D721Med (cell line): Measurements from ENCODE around the gene GRIA3.
"Not testable (repeated sequence)": the region's sequence is repeated elsewhere in the genome, so short reads cannot be mapped to it uniquely, and the experiment has no call there.

Experiments
- DNase-seq: peaks from one replicate; pipeline ENCODE4 v3.0.0; 2011; ENCODE audit warnings: low spot score; ENCODE audit not compliant: insufficient read length
- FAIRE-seq: peaks from 2 replicates; lab custom pipeline; 2011; peaks lifted over from hg19 to GRCh38; lab: Jason Lieb, UNC
- TF ChIP-seq, protein P1 (sequence below): IDR thresholded peaks from 2 replicates; pipeline ENCODE4 v1.5.1; 2012; ENCODE audit warnings: mild to moderate bottlenecking, control low read depth; ENCODE audit not compliant: insufficient read depth; ENCODE audit errors: missing control alignments

Gene GRIA3

DNA sequence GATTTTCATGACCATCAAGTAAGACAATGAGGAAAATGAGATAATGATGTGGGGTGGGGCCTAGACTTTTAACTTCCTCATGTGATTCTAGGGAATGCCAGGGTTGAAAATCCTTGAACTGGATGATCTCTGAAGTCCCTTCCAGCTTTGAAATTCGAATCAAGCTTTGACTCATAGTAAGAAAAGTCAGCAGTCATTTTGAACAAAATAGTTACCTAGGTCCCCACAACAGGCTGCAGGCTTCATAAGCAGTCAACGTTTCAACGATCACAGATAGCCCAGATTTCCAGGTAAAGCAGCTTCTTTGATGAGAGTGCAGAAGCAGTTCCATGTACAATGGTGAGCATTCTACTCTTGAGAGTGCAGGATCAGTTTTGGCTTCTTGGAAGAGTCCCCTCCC lies 93.7 kb downstream of the GRIA3 start:
- FAIRE-seq, result no peak
- TF ChIP-seq, protein P1, sequence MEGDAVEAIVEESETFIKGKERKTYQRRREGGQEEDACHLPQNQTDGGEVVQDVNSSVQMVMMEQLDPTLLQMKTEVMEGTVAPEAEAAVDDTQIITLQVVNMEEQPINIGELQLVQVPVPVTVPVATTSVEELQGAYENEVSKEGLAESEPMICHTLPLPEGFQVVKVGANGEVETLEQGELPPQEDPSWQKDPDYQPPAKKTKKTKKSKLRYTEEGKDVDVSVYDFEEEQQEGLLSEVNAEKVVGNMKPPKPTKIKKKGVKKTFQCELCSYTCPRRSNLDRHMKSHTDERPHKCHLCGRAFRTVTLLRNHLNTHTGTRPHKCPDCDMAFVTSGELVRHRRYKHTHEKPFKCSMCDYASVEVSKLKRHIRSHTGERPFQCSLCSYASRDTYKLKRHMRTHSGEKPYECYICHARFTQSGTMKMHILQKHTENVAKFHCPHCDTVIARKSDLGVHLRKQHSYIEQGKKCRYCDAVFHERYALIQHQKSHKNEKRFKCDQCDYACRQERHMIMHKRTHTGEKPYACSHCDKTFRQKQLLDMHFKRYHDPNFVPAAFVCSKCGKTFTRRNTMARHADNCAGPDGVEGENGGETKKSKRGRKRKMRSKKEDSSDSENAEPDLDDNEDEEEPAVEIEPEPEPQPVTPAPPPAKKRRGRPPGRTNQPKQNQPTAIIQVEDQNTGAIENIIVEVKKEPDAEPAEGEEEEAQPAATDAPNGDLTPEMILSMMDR, result no peak
- no peak for DNase-seq

DNA sequence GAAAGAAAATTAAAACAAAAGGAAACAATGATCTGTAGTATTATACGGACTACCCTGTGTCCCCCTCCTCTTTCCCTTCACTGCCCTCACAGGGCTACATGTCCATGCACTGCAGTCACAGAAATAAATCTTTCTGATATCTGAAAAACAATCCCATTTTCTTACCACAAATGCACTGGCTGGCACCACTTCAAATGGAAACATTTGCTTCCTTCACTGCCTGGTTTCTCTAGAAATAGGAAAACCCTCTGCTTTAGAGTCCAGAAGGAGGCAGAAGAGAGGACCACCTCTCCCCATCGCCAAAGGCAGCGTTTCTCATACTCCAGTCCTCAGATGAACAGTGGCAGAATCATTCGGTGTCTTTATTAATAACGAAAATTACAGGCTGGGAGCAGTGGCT lies 98.2 kb downstream of the GRIA3 start:
- TF ChIP-seq, protein P1, result no peak
- FAIRE-seq (no peak), DNase-seq (no peak)

GRCh38 chrX:123283407-123283806 lies 99.3 kb downstream of the GRIA3 start:
- not testable (repeated sequence) for DNase-seq, FAIRE-seq

- DNase-seq, result no peak
- TF ChIP-seq, protein P1, result no peak
- FAIRE-seq, result no peak
These were observed 107.5 kb downstream of the GRIA3 start for GRCh38 chrX:123291623-123292022.

DNA sequence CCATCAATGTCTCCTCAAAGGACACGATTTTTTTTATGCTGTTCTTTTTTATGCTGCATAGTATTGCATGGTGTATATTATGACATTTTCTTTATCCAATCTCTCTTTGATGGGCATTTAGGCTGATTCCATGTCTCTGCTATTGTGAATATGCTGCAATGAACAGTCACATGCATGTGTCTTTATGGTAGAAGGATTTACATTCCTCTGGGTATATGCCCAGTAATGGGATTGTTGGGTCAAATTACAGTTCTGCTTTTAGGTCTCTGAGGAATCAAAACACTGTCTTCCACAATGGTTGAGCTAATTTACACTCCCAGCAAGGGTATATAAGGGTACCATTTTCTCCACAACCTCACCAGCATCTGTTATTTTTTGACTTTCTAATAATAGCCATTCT lies 113.9 kb downstream of the GRIA3 start:
- FAIRE-seq (no peak), DNase-seq (no peak)
- TF ChIP-seq, protein P1, result no peak

- TF ChIP-seq, protein P1, result no peak
- FAIRE-seq, result no peak
- DNase-seq, result no peak
These were observed 119.4 kb downstream of the GRIA3 start for GRCh38 chrX:123303429-123303828.

DNA sequence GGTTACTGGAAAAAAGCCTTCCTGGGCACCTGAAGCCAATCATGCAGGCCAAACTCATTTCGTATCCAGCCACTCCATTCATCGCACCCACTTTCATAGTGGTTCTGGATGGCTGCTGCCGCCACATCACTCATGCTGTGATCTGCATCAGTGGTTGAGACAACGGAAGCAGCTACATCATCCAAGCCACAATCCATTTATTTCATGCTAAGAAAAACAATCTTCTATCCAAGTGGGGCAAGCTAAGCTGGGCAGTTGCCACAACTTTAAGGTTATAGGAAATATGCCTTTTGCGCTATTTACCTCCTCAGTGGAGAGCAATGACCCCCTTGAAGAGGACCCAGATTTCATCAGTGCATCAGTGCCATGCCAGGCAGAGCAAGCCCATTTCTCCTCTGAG lies 124.6 kb downstream of the GRIA3 start:
- DNase-seq (no peak), FAIRE-seq (no peak)
- TF ChIP-seq, protein P1, result no peak

- FAIRE-seq, result no peak
- DNase-seq, result no peak
- TF ChIP-seq, protein P1, result no peak
These were observed 126.0 kb downstream of the GRIA3 start for GRCh38 chrX:123310112-123310511.
